Renal cortex interstitium (tissue), 11 donors: ENCODE data around the gene UPF2. TPM values are rescaled to one million over a fixed set of nuclear protein-coding genes. Genes with fewer than 3 reads are reported as not detected.

Experiments used
- DNase-seq, 11 donors: peaks; one replicate each; pipeline ENCODE4 v3.0.0-alpha.2; 2013; ENCODE audit warnings: low read depth in 9 of 11, low spot score in 4 of 11; ENCODE audit errors: extremely low read depth in 1 of 11
- polyA plus RNA-seq, 3 donors: library from polyadenylated mRNA; unstranded; fragments of 120-200 nt; gene quantifications; one replicate each; pipeline ENCODE4 v1.2.1, GENCODE V29; 2013; ENCODE audit not compliant: insufficient read length in 3 of 3

The UPF2 gene
- polyA plus RNA-seq, 3 donors, result 33.8 to 38.3 (median 36.1) TPM

DNA sequence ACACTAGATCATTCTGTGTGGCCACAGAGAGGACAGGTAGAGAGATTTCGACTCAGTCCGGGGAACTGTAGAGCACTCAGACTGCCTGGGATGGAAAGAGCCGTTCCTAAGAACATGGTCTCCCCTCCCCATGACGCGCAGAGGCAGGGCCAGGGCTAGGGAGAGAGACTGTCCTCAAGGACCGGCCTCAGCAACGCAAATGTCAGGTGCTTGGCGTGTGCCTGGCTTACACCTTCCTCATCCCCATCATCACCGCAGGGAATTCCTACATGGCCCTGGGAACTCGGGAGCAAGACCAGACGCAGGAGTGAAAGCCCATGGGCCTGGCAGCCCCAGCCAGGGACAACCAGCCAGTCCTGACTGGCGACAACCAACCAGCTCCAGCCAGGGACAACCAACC lies 163.8 kb downstream of the UPF2 start:
- no peak for DNase-seq

DNA sequence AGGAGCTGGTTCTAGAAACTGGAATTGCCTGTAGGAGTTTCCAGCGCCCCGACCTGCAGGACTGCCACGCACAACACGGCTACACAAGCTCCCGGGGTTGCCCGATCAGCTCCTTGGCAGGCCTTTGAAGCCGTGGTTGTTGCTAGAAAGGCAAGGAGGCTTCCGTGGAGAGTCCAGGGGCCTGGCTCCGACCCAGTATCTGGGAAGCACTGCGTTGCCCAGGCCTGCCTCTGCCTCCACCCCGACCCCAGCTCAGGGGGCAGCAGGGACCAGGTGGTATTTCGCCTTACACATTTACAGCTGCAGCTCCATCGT lies 165.1 kb downstream of the UPF2 start:
- no peak for DNase-seq

DNA sequence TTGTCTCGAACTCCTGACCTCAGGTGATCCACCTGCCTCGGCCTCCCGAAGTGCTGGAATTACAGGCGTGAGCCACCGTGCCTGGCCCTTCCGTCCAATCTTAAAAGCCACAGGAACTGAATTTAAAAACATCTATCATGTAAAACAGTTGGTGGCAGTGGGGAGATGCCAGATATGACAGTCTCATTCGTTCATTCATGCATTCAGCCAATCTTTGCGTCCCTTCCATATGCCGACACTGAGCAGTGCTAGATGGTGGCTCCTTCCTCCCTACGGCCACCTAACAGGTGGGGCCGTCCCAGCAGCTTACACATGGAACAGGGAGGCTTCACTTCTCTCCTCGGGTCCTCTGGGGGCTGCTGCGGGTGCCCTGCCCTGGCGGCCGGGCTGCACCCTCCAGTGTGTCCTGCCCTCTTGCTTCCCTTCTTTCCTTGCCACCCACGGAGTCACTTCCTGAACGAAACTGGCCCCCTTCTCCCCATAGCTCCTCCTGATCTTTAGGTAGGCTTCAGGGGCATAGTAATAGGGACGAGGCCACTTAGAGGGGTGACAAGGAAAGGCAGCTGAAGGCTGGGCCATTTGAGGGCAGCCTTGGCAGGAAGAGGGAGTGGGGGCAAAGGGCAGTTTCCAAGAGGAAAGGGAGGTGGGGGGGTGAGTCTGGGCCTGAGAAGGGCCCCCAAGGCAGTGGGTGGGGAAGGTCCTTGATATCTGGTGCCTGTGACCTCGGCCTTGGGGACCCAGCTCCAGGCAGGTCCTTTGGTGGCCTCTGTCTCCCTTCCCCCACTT lies 165.6 kb downstream of the UPF2 start:
- DNase-seq, result no peak

GRCh38 chr10:11876324-11876723 lies 166.3 kb downstream of the UPF2 start:
- no peak for DNase-seq

DNA sequence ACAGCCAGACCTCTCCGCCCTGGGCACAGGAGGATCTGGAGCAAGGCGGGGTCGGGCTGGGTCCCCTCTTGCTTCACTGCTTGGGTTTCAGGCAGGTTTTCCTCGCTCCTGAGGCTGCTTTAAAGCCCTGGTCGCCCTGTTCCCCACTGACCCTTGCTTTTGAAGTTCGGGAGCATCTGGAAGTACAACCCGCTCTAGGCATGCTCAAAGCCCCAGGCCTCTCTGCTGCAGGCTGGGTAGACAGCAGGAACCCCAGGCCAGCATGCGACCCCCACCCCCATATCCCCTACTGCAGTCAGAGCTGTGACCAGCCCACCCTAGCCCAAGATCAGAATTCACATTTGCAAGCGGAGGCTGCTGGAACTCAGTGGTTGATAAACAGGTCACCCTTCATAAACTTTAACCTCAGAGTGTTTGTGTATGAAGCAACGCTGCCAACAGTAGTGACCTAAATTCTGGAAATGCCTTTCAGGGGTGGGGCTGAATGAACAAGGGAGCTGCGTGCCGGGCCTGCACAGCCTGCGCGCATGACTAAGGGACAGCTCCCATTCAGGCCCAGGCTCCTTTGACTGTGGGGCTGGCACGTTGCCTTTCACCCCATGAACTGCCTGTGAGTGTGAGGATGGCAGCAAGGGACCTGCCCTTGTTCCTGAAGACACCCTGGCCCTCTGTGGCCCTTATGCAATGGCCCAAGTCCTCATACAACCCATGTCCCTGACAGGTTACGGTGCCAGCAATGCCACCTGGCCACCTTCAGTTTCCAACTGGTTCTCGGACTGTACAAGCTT lies 166.9 kb downstream of the UPF2 start:
- peak in 9 of 11 donors; percentile 42 to 85 (median 68) for DNase-seq

DNA sequence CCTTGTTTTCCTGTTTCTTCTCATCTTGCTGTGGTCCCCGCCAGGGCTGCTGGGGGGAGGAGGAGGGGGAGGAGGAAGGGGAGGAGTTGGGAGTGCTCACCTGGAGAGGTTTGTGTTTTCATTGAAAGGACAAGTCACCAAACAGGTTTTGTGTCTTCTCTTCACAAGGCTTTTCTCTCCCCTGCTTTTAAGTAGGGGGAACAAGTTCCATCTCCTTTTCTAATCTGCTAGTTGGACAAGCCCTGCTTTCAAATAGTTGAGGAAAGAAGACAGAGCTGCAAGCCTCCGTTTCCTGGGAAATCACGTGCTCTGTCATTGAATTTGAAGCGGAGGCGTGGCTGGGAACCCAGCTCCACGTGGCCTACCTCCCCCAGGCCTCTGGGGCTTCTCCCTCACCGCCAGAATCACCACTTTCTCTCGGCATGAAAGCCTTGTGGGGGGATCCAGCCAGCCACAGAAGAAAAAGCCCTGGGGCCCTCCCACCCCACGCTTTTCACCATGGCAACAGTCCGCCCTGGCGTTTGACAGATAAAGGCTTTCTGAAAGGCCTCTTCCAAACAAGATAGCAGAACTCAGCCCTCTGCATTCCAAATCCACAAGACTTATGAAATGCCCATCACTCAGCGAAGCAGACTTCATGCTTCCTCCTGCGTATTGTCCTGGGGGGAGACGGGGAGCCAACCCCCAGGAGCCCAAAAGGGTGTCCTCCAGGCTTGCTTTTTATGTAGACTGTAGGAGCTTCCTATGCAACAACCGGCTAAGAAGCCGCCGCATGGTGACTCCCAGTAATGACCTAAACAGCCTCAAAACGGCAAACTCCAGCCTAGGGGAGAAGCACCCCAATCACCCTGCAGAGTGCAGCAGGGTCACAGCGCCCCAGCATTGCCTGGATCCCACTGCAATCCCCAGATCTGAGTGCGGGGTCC lies 167.8 kb downstream of the UPF2 start:
- peak; percentile 53 to 73 (median 62) for DNase-seq

DNA sequence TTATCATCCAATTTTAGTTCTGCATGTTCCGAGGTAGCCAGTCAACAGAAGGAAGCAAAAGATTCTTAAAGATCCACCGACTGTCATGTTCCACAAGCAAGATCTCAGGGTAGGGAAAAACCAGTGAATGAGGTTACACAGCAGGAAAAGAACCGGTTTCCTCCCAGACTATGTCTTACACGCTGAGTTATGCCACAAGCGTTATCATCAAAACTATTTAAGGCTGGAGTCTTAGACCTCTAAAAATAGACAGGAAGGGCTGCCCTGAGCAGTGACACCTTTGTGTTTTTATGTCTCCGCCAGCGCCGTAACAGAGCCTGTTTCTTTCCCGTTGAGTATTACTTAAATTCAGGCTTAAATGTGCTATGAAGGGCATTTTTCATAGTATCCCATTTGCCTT lies 171.1 kb downstream of the UPF2 start:
- DNase-seq, result no peak

DNA sequence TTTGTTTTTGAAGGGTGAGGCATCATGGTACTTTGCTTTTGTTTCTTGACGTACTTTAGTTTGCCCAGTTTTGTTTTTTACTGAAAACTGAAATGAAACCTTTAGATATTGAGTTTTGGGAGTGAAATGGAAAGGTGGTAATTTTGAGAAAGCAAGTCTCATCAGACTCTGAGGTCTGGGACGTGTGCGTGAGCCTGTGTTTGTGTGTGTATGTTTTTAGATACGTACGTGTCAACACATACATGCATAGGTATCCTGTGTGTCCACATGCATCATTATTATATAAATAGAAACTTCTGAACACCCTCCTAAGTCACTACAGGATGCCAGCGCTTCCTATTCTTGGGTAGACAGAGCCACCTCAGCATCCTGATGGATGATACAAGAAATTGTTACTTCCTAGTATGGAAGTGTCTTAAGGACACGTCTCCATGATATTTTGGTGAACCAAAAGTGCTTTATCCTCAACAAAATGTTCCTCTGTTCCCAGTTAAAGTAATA lies 171.7 kb downstream of the UPF2 start:
- no peak for DNase-seq

DNA sequence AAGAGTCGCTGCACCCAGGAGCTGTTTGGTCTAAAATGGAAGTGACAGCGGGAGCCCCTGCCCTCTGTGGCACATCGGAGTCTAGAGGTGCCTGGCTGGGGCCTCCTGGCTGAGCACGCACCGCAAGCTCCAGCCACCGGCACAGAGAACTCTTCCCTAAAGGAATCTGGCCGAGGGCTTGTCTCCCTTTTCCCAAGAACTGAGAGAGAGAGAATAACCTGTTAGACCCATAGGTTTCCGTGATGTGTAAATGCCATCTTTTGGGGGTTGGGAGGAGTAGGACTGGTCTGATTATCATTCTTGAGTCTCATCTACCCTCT lies 172.2 kb downstream of the UPF2 start:
- DNase-seq, result no peak

Other genes starting within 250 kb of the UPF2 start
- 1 to 10 TPM; 3.8 to 6.6 (median 5.4) TPM for gene PROSER2, start 219.5 kb downstream of the UPF2 start, polyA plus RNA-seq
- gene DHTKD1, start 26.1 kb upstream of the UPF2 start, polyA plus RNA-seq, result 10 to 100 TPM; 28.6 to 38.0 (median 34.9) TPM
- 10 to 100 TPM; 14.3 to 21.7 (median 17.8) TPM for gene SEC61A2, start 86.9 kb upstream of the UPF2 start, polyA plus RNA-seq
- 10 to 100 TPM; 79.3 to 85.1 (median 84.8) TPM for gene NUDT5, start 153.1 kb upstream of the UPF2 start, polyA plus RNA-seq
- gene CDC123, start 153.4 kb upstream of the UPF2 start, polyA plus RNA-seq, result 100 to 1,000 TPM; 105 to 141 (median 123) TPM